ENCODE measurements around the gene CDH13.

Gene CDH13

DNA sequence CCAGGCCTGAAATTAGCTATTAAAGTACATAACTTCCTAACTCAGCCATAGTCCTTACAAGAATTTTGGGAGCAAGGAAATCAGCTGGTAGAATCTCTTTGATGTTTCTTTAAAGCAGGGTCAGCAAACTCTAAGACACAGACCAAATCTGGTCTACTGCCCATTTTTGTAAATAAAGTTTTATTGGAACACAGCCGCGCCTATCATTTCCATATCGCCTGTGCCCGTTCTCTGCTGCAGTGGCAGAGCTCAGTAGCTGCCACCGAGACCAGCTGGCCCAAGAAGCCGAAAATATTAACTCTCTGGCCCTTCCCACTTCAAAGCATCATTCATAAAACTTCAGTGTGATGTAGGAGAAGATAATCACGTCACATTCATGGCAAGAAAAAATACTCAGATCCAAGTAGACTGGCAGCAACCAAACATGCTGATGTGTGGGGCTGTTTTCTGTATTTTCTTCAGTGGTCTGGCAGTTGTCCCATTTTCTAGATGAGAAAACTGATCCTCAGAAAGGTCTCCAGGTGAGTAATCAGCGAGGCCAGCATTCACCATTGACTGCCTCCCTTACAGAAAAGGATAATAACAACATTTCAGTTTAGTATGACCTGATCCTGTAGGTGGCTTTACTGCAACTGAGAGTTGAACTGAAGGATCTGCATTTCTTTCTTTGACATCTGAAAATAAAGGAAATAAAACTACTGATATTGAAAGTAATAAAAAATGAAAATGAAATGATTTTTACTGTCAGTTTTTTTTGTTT, 1163.1 kb downstream of the CDH13 start:
- Histone ChIP-seq H3K9ac (ENCODE audit: low read length in 2 of 2) (no peak overlapping the region), H3K4me1 (ENCODE audit: control insufficient read depth, insufficient read depth, low read length) (no peaks in the 10 kb centered on the region), H3K27ac (ENCODE audit: low read length) (no peak overlapping the region), H3K27me3 (ENCODE audit: control insufficient read depth in 1 of 2, insufficient read depth in 2 of 2, low read length in 2 of 2) (no peaks in the 10 kb centered on the region), H3K9me3 (ENCODE audit: control insufficient read depth in 2 of 2, low read length in 2 of 2) (peaks cover 0 to 5% of the 10 kb centered on the region in 2 donors), H3K36me3 (ENCODE audit: control insufficient read depth in 2 of 2, insufficient read depth in 2 of 2, low read length in 2 of 2) (no peaks in the 10 kb centered on the region), H3K4me3 (ENCODE audit: low read length in 2 of 2) (no peak overlapping the region)

DNA sequence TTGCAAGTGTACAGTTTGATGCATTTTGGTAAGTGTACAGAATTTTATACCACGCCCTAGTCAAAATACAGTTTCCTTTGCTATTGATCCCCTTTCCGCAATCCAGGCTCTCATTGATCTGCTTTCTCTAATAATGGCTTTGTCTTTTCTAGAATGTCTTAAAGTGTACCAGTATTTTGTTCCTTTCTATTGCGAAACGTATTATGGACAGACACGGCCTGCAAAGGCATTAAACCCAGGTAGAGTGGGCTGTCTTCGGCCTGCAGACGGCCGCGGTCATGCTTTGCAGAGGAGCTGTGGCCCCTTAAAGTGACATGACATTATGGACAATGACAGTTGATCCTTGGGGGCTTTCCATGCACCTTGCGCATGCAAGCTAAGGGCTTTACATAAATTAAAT, 1165.1 kb downstream of the CDH13 start:
- H3K27me3 ChIP-seq (ENCODE audit: control insufficient read depth in 1 of 2, insufficient read depth in 2 of 2, low read length in 2 of 2), result no peaks in the 10 kb centered on the region
- H3K4me3 ChIP-seq (ENCODE audit: low read length in 2 of 2), result no peak overlapping the region
- H3K27ac ChIP-seq (ENCODE audit: low read length), result no peak overlapping the region
- no peaks in the 10 kb centered on the region for H3K4me1 ChIP-seq (ENCODE audit: control insufficient read depth, insufficient read depth, low read length)
- peaks cover 0 to 5% of the 10 kb centered on the region in 2 donors for H3K9me3 ChIP-seq (ENCODE audit: control insufficient read depth in 2 of 2, low read length in 2 of 2)
- no peak overlapping the region for H3K9ac ChIP-seq (ENCODE audit: low read length in 2 of 2)
- no peaks in the 10 kb centered on the region for H3K36me3 ChIP-seq (ENCODE audit: control insufficient read depth in 2 of 2, insufficient read depth in 2 of 2, low read length in 2 of 2)

DNA sequence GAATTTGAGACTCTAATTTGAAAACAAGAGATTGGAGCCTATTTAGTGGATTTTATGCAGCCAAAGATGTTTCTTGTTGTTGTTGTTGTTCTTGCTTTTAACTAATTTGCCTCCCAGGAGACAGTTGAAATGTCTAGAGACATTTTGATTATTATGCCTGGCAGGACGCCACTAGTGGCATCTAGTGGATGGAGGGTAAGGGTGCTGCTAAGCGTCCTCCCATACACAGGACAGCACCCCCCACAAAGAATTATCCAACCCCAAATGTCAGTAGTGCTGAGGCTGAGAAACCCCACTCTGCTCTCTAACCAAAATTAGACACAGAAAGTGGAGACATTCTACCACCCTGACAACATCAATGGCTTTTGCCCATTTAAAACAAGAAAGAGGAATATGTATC, 1165.6 kb downstream of the CDH13 start:
- Histone ChIP-seq H3K9ac (ENCODE audit: low read length in 2 of 2) (no peak overlapping the region), H3K4me3 (ENCODE audit: low read length in 2 of 2) (no peak overlapping the region), H3K36me3 (ENCODE audit: control insufficient read depth in 2 of 2, insufficient read depth in 2 of 2, low read length in 2 of 2) (no peaks in the 10 kb centered on the region), H3K27ac (ENCODE audit: low read length) (no peak overlapping the region), H3K9me3 (ENCODE audit: control insufficient read depth in 2 of 2, low read length in 2 of 2) (peaks cover 0 to 5% of the 10 kb centered on the region in 2 donors), H3K4me1 (ENCODE audit: control insufficient read depth, insufficient read depth, low read length) (no peaks in the 10 kb centered on the region), H3K27me3 (ENCODE audit: control insufficient read depth in 1 of 2, insufficient read depth in 2 of 2, low read length in 2 of 2) (no peaks in the 10 kb centered on the region)

DNA sequence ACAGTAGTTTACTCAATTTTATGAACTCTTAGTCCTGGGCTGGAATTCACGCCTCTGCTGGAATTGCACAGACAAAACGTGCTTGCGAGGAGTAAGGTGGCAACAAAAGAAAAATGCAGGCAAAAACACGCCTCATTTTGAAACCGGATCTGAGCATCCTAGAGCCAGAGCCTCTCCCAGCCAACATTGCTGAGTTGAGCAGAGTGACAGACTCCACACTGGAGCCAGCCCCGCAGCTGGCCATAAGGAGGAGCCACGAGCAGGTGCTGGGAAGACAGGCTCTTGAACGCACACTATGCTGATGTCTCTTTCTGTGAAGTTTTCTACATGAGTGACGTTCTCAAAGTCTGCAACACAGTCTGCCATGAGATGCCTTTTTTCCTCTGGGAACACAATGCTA, 1166.4 kb downstream of the CDH13 start:
- no peak overlapping the region for H3K4me3 ChIP-seq (ENCODE audit: low read length in 2 of 2)
- no peaks in the 10 kb centered on the region for H3K27me3 ChIP-seq (ENCODE audit: control insufficient read depth in 1 of 2, insufficient read depth in 2 of 2, low read length in 2 of 2)
- no peak overlapping the region for H3K9ac ChIP-seq (ENCODE audit: low read length in 2 of 2)
- peaks cover 0 to 5% of the 10 kb centered on the region in 2 donors for H3K9me3 ChIP-seq (ENCODE audit: control insufficient read depth in 2 of 2, low read length in 2 of 2)
- H3K27ac ChIP-seq (ENCODE audit: low read length), result no peak overlapping the region
- H3K36me3 ChIP-seq (ENCODE audit: control insufficient read depth in 2 of 2, insufficient read depth in 2 of 2, low read length in 2 of 2), result no peaks in the 10 kb centered on the region
- no peaks in the 10 kb centered on the region for H3K4me1 ChIP-seq (ENCODE audit: control insufficient read depth, insufficient read depth, low read length)

DNA sequence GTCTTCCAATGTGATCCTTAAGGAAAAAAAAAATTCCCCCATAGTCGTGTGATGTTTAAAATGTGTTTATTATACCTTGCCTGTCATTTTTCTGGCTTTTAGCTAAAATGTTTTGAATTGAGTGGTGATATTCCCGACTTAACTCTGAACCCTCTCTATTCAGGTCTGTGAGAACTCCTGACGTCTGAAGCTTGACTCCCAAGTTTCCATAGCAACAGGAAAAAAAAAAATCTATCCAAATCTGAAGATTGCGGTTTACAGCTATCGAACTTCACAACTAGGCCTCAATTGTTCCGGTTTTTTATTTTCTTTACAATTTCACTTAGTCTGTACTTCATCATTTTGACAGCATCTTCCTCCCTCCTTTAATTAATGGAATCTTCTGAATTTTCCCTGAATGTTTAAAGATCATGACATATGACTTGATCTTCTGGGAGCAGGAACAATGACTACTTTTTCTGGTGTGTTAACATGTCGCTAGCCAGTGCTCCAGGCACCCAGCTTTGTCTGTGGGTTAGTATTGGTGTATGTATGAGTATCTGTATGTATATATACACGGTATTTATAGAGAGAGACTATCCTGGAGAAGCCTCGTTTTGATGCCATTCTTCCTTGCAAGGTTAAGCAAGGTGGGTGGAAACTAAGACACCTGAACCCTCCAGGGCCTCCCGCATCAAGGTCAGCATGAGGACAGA, 1168.2 kb downstream of the CDH13 start:
- Histone ChIP-seq H3K36me3 (ENCODE audit: control insufficient read depth in 2 of 2, insufficient read depth in 2 of 2, low read length in 2 of 2) (no peaks in the 10 kb centered on the region), H3K27me3 (ENCODE audit: control insufficient read depth in 1 of 2, insufficient read depth in 2 of 2, low read length in 2 of 2) (no peaks in the 10 kb centered on the region), H3K4me3 (ENCODE audit: low read length in 2 of 2) (no peak overlapping the region), H3K9me3 (ENCODE audit: control insufficient read depth in 2 of 2, low read length in 2 of 2) (peaks cover 0 to 5% of the 10 kb centered on the region in 2 donors), H3K4me1 (ENCODE audit: control insufficient read depth, insufficient read depth, low read length) (no peaks in the 10 kb centered on the region), H3K27ac (ENCODE audit: low read length) (no peak overlapping the region), H3K9ac (ENCODE audit: low read length in 2 of 2) (no peak overlapping the region)

DNA sequence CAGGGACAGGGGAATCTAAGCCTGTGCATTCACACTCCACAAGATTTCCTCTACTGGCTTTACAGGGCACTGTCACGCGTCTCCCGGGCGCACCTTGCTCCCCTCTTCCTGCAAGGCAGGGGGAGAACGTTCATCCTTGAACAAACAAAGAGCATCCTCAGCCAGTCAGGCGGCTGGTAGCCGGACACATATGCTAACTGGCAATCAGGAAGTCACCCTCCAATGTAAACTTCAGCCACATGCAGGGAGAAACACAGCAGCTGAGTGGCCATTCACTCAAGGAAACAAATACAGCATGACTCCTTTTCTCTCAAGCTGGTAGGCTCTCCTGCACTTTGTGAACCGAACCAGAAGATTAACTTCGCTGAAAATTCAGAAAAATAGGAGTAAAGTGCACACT, 1170.2 kb downstream of the CDH13 start:
- Histone ChIP-seq H3K9ac (ENCODE audit: low read length in 2 of 2) (no peak overlapping the region), H3K36me3 (ENCODE audit: control insufficient read depth in 2 of 2, insufficient read depth in 2 of 2, low read length in 2 of 2) (no peaks in the 10 kb centered on the region), H3K27me3 (ENCODE audit: control insufficient read depth in 1 of 2, insufficient read depth in 2 of 2, low read length in 2 of 2) (no peaks in the 10 kb centered on the region), H3K4me1 (ENCODE audit: control insufficient read depth, insufficient read depth, low read length) (no peaks in the 10 kb centered on the region), H3K27ac (ENCODE audit: low read length) (no peak overlapping the region), H3K9me3 (ENCODE audit: control insufficient read depth in 2 of 2, low read length in 2 of 2) (peaks cover 0 to 5% of the 10 kb centered on the region in 2 donors), H3K4me3 (ENCODE audit: low read length in 2 of 2) (no peak overlapping the region)

DNA sequence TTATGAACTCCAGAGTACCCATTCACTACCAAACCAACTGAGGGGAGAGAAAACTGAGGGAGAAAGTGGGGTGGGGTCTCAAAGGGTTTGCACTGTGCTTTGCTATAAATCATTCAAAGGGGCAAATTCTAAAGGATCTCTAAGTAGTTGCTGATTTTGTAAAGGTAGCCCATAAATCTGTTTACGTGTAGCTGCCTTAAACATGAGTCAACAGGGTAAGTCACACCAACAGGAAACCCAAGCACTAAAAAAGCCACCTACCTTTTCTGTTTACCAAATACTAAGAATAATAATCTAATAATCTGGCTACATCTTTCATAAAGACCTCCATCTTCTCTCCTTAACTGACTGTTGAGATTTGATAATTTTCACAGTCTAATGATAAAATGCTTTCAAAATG, 1172.6 kb downstream of the CDH13 start:
- Histone ChIP-seq H3K4me1 (ENCODE audit: control insufficient read depth, insufficient read depth, low read length) (peaks cover 4% of the 10 kb centered on the region), H3K36me3 (ENCODE audit: control insufficient read depth in 2 of 2, insufficient read depth in 2 of 2, low read length in 2 of 2) (no peaks in the 10 kb centered on the region), H3K9me3 (ENCODE audit: control insufficient read depth in 2 of 2, low read length in 2 of 2) (no peaks in the 10 kb centered on the region), H3K27me3 (ENCODE audit: control insufficient read depth in 1 of 2, insufficient read depth in 2 of 2, low read length in 2 of 2) (no peaks in the 10 kb centered on the region), H3K27ac (ENCODE audit: low read length) (no peak overlapping the region), H3K4me3 (ENCODE audit: low read length in 2 of 2) (no peak overlapping the region), H3K9ac (ENCODE audit: low read length in 2 of 2) (no peak overlapping the region)

DNA sequence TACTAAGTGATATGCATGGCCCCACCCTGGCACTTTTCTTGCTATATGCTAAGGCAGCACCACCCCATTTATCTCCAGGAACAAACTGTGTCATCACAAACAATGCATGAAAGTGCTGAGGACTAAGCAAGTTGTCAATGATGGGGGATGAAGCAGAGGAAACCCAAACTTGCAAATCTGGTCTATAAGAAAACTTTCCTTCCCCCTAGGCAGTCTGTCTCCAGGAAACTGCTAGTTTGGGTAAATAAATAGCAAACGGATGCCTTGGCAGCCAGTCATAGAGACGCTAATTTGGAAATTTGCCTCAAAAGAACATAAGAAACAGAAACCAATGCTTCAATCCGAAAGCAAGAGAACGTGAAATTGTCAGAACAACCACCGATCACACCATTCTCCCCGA, 1175.4 kb downstream of the CDH13 start:
- Histone ChIP-seq H3K4me3 (ENCODE audit: low read length in 2 of 2) (peak overlapping the region; percentile 61 to 65), H3K9ac (ENCODE audit: low read length in 2 of 2) (peak overlapping the region; percentile 24 to 69), H3K9me3 (ENCODE audit: control insufficient read depth in 2 of 2, low read length in 2 of 2) (no peaks in the 10 kb centered on the region), H3K27me3 (ENCODE audit: control insufficient read depth in 1 of 2, insufficient read depth in 2 of 2, low read length in 2 of 2) (no peaks in the 10 kb centered on the region), H3K36me3 (ENCODE audit: control insufficient read depth in 2 of 2, insufficient read depth in 2 of 2, low read length in 2 of 2) (no peaks in the 10 kb centered on the region), H3K27ac (ENCODE audit: low read length) (no peak overlapping the region), H3K4me1 (ENCODE audit: control insufficient read depth, insufficient read depth, low read length) (peaks cover 4% of the 10 kb centered on the region)

DNA sequence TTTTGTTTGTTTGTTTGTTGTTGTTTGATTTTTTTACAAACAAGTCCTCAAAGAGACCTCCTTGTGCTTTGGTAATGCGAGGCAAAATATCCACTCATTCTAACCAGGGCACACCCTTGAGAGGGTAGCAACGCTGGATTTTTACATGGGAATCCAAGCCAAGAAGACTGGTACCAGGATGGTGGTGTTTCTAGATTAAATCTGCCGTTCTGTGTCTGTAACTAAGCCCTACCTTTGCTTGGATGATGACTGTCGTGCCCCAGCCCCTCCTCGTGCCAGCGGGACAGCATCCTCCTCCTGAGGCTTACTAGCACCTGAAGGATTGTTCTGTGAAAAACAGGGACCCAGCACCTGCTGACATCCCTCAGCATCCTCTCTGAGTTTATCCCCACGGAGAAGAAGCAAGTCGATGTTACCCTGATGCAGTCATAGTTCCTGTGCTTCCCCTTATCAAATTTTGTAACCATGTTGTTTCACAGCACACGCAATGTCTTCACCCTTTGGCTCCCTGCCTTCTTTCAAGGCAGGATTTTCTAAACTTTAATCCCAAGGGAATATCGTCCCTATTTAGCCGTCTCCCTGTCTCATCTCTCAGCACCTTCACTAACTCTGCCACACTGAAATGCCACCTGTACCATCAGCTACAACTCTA, 1175.9 kb downstream of the CDH13 start:
- Histone ChIP-seq H3K36me3 (ENCODE audit: control insufficient read depth in 2 of 2, insufficient read depth in 2 of 2, low read length in 2 of 2) (no peaks in the 10 kb centered on the region), H3K4me3 (ENCODE audit: low read length in 2 of 2) (peak overlapping the region; percentile 61 to 65), H3K4me1 (ENCODE audit: control insufficient read depth, insufficient read depth, low read length) (peaks cover 7% of the 10 kb centered on the region), H3K9me3 (ENCODE audit: control insufficient read depth in 2 of 2, low read length in 2 of 2) (no peaks in the 10 kb centered on the region), H3K27ac (ENCODE audit: low read length) (no peak overlapping the region), H3K9ac (ENCODE audit: low read length in 2 of 2) (peak overlapping the region; percentile 24 to 69), H3K27me3 (ENCODE audit: control insufficient read depth in 1 of 2, insufficient read depth in 2 of 2, low read length in 2 of 2) (no peaks in the 10 kb centered on the region)

DNA sequence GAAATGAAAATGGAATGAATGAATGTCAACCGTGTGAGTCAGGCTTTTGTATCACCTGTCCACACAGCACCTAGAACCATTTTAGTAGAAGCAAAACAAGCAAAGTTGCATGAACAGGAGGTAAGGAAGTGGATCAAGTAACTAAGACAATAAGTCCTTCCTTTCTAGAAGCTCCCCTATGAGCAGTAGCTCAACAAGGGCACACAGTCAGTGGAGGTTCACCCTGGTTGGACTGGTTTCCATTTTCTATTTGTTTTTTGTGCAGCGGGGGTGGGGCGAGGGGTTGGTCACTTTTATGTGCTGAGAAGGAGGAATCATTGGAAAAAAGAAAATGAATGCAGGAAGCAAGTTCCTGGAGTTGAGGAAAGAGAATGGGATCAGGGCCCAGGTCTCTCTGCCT, 1177.0 kb downstream of the CDH13 start:
- Histone ChIP-seq H3K9ac (ENCODE audit: low read length in 2 of 2) (no peak overlapping the region), H3K36me3 (ENCODE audit: control insufficient read depth in 2 of 2, insufficient read depth in 2 of 2, low read length in 2 of 2) (no peaks in the 10 kb centered on the region), H3K4me1 (ENCODE audit: control insufficient read depth, insufficient read depth, low read length) (peaks cover 11% of the 10 kb centered on the region), H3K27me3 (ENCODE audit: control insufficient read depth in 1 of 2, insufficient read depth in 2 of 2, low read length in 2 of 2) (no peaks in the 10 kb centered on the region), H3K27ac (ENCODE audit: low read length) (no peak overlapping the region), H3K9me3 (ENCODE audit: control insufficient read depth in 2 of 2, low read length in 2 of 2) (no peaks in the 10 kb centered on the region), H3K4me3 (ENCODE audit: low read length in 2 of 2) (no peak overlapping the region)

DNA sequence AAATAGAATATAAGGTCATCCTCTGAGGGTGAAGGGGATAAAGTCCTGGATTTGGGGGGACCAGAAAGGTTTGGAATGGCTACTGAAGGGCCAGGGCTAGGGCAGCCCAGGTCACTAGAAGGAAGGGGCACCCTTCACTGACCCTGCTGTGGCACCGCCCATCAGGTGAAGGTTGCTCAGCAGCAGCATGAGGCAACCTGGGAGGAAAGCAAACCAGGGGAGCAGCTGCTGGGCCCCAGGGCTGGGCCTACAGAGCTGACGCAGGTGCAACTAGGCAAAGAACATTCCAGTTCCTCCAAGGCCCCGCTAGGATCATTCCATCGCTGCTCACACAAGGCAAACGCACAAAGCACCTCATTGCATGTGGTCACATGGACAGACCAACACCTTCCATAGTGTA, 1177.6 kb downstream of the CDH13 start:
- Histone ChIP-seq H3K4me3 (ENCODE audit: low read length in 2 of 2) (no peak overlapping the region), H3K27me3 (ENCODE audit: control insufficient read depth in 1 of 2, insufficient read depth in 2 of 2, low read length in 2 of 2) (no peaks in the 10 kb centered on the region), H3K36me3 (ENCODE audit: control insufficient read depth in 2 of 2, insufficient read depth in 2 of 2, low read length in 2 of 2) (no peaks in the 10 kb centered on the region), H3K9ac (ENCODE audit: low read length in 2 of 2) (no peak overlapping the region), H3K9me3 (ENCODE audit: control insufficient read depth in 2 of 2, low read length in 2 of 2) (no peaks in the 10 kb centered on the region), H3K4me1 (ENCODE audit: control insufficient read depth, insufficient read depth, low read length) (peaks cover 17% of the 10 kb centered on the region), H3K27ac (ENCODE audit: low read length) (no peak overlapping the region)
